ENCODE results near the gene KRTAP9-8.
"Not testable (repeated sequence)": the region's sequence is repeated elsewhere in the genome, so short reads cannot be mapped to it uniquely, and the experiment has no call there.

Gene KRTAP9-8

GRCh38 chr17:41237949-41238437 is at the start of gene KRTAP9-8:
TSS of gene KRTAP9-8 (plus strand) at chr17:41237999. CDS start at chr17:41238052, 53 bp downstream.
- H3K27ac ChIP-seq (ENCODE audit: low read depth, low read length); H3K4me1 ChIP-seq (ENCODE audit: control insufficient read depth, insufficient read depth, low read length); H3K9ac ChIP-seq (ENCODE audit: low read length); H3K36me3 ChIP-seq (ENCODE audit: control insufficient read depth, insufficient read depth, low read length); H3K4me3 ChIP-seq (ENCODE audit: low read length); H3K27me3 ChIP-seq (ENCODE audit: control insufficient read depth, insufficient read depth, low read length): not testable (repeated sequence)

GRCh38 chr17:41189837-41190318 is 47.9 kb upstream of the KRTAP9-8 start, which contains the start of gene KRTAP9-1:
TSS of gene KRTAP9-1 (plus strand) at chr17:41189887. CDS start at chr17:41189887, 0 bp downstream.
- not testable (repeated sequence) for H3K36me3 ChIP-seq (ENCODE audit: control insufficient read depth, insufficient read depth, low read length); H3K27ac ChIP-seq (ENCODE audit: low read depth, low read length); H3K9ac ChIP-seq (ENCODE audit: low read length); H3K4me3 ChIP-seq (ENCODE audit: low read length); H3K4me1 ChIP-seq (ENCODE audit: control insufficient read depth, insufficient read depth, low read length); H3K27me3 ChIP-seq (ENCODE audit: control insufficient read depth, insufficient read depth, low read length)

- Histone ChIP-seq H3K4me3 (ENCODE audit: low read length) (no peak overlapping the region), H3K4me1 (ENCODE audit: control insufficient read depth, insufficient read depth, low read length) (no peaks in the 10 kb centered on the region), H3K9ac (ENCODE audit: low read length) (no peak overlapping the region), H3K36me3 (ENCODE audit: control insufficient read depth, insufficient read depth, low read length) (no peaks in the 10 kb centered on the region), H3K27me3 (ENCODE audit: control insufficient read depth, insufficient read depth, low read length) (no peaks in the 10 kb centered on the region), H3K27ac (ENCODE audit: low read depth, low read length) (no peak overlapping the region)
Measured at GRCh38 chr17:41190328-41190727, 47.5 kb upstream of the KRTAP9-8 start.

- no peaks in the 10 kb centered on the region for H3K27me3 ChIP-seq (ENCODE audit: control insufficient read depth, insufficient read depth, low read length)
- H3K4me1 ChIP-seq (ENCODE audit: control insufficient read depth, insufficient read depth, low read length) = no peaks in the 10 kb centered on the region
Measured at GRCh38 chr17:41196068-41196467, 41.7 kb upstream of the KRTAP9-8 start.

GRCh38 chr17:41199421-41200078 is 38.2 kb upstream of the KRTAP9-8 start:
- no peaks in the 10 kb centered on the region for H3K4me1 ChIP-seq (ENCODE audit: control insufficient read depth, insufficient read depth, low read length)
- no peaks in the 10 kb centered on the region for H3K27me3 ChIP-seq (ENCODE audit: control insufficient read depth, insufficient read depth, low read length)
- no peak overlapping the region for H3K4me3 ChIP-seq (ENCODE audit: low read length)
- H3K27ac ChIP-seq (ENCODE audit: low read depth, low read length) = no peak overlapping the region
- H3K9ac ChIP-seq (ENCODE audit: low read length) = no peak overlapping the region
- no peaks in the 10 kb centered on the region for H3K36me3 ChIP-seq (ENCODE audit: control insufficient read depth, insufficient read depth, low read length)

More at GRCh38 chr17:41196068-41196467, 41.7 kb upstream of the KRTAP9-8 start:
- no peak overlapping the region for H3K27ac ChIP-seq (ENCODE audit: low read depth, low read length)
- no peak overlapping the region for H3K4me3 ChIP-seq (ENCODE audit: low read length)
- no peaks in the 10 kb centered on the region for H3K36me3 ChIP-seq (ENCODE audit: control insufficient read depth, insufficient read depth, low read length)
- H3K9ac ChIP-seq (ENCODE audit: low read length) = no peak overlapping the region

- Histone ChIP-seq H3K4me1 (ENCODE audit: control insufficient read depth, insufficient read depth, low read length) (no peaks in the 10 kb centered on the region), H3K27me3 (ENCODE audit: control insufficient read depth, insufficient read depth, low read length) (no peaks in the 10 kb centered on the region), H3K27ac (ENCODE audit: low read depth, low read length) (no peak overlapping the region), H3K4me3 (ENCODE audit: low read length) (no peak overlapping the region), H3K36me3 (ENCODE audit: control insufficient read depth, insufficient read depth, low read length) (no peaks in the 10 kb centered on the region), H3K9ac (ENCODE audit: low read length) (no peak overlapping the region)
Measured at GRCh38 chr17:41211845-41212466, 25.8 kb upstream of the KRTAP9-8 start.

- no peaks in the 10 kb centered on the region for H3K36me3 ChIP-seq (ENCODE audit: control insufficient read depth, insufficient read depth, low read length)
- no peaks in the 10 kb centered on the region for H3K4me1 ChIP-seq (ENCODE audit: control insufficient read depth, insufficient read depth, low read length)
- no peaks in the 10 kb centered on the region for H3K27me3 ChIP-seq (ENCODE audit: control insufficient read depth, insufficient read depth, low read length)
- no peak overlapping the region for H3K4me3 ChIP-seq (ENCODE audit: low read length)
- no peak overlapping the region for H3K9ac ChIP-seq (ENCODE audit: low read length)
- H3K27ac ChIP-seq (ENCODE audit: low read depth, low read length) = no peak overlapping the region
Measured at GRCh38 chr17:41212524-41213169, 25.2 kb upstream of the KRTAP9-8 start.

GRCh38 chr17:41215681-41216080 is 22.1 kb upstream of the KRTAP9-8 start:
- H3K4me3 ChIP-seq (ENCODE audit: low read length) = no peak overlapping the region
- H3K27ac ChIP-seq (ENCODE audit: low read depth, low read length) = no peak overlapping the region

GRCh38 chr17:41223821-41224220 is 14.0 kb upstream of the KRTAP9-8 start:
- H3K4me3 ChIP-seq (ENCODE audit: low read length) = no peak overlapping the region
- H3K27ac ChIP-seq (ENCODE audit: low read depth, low read length) = no peak overlapping the region
- no peaks in the 10 kb centered on the region for H3K36me3 ChIP-seq (ENCODE audit: control insufficient read depth, insufficient read depth, low read length)
- peaks cover 2% of the 10 kb centered on the region for H3K27me3 ChIP-seq (ENCODE audit: control insufficient read depth, insufficient read depth, low read length)
- H3K9ac ChIP-seq (ENCODE audit: low read length) = no peak overlapping the region
- H3K4me1 ChIP-seq (ENCODE audit: control insufficient read depth, insufficient read depth, low read length) = no peaks in the 10 kb centered on the region

More at GRCh38 chr17:41215681-41216080, 22.1 kb upstream of the KRTAP9-8 start:
- no peaks in the 10 kb centered on the region for H3K36me3 ChIP-seq (ENCODE audit: control insufficient read depth, insufficient read depth, low read length)
- H3K9ac ChIP-seq (ENCODE audit: low read length) = no peak overlapping the region
- H3K4me1 ChIP-seq (ENCODE audit: control insufficient read depth, insufficient read depth, low read length) = no peaks in the 10 kb centered on the region
- no peaks in the 10 kb centered on the region for H3K27me3 ChIP-seq (ENCODE audit: control insufficient read depth, insufficient read depth, low read length)

GRCh38 chr17:41226051-41226450 is 11.7 kb upstream of the KRTAP9-8 start:
- Histone ChIP-seq H3K4me3 (ENCODE audit: low read length) (no peak overlapping the region), H3K36me3 (ENCODE audit: control insufficient read depth, insufficient read depth, low read length) (no peaks in the 10 kb centered on the region), H3K27me3 (ENCODE audit: control insufficient read depth, insufficient read depth, low read length) (peaks cover 2% of the 10 kb centered on the region), H3K27ac (ENCODE audit: low read depth, low read length) (no peak overlapping the region), H3K4me1 (ENCODE audit: control insufficient read depth, insufficient read depth, low read length) (no peaks in the 10 kb centered on the region), H3K9ac (ENCODE audit: low read length) (no peak overlapping the region)

GRCh38 chr17:41226598-41227095 is 11.2 kb upstream of the KRTAP9-8 start, which contains the start of gene KRTAP9-2:
TSS of gene KRTAP9-2 (plus strand) at chr17:41226648. CDS start at chr17:41226655, 7 bp downstream.
- not testable (repeated sequence) for H3K9ac ChIP-seq (ENCODE audit: low read length); H3K4me1 ChIP-seq (ENCODE audit: control insufficient read depth, insufficient read depth, low read length); H3K4me3 ChIP-seq (ENCODE audit: low read length); H3K36me3 ChIP-seq (ENCODE audit: control insufficient read depth, insufficient read depth, low read length); H3K27ac ChIP-seq (ENCODE audit: low read depth, low read length); H3K27me3 ChIP-seq (ENCODE audit: control insufficient read depth, insufficient read depth, low read length)

GRCh38 chr17:41230094-41230493 is 7.7 kb upstream of the KRTAP9-8 start:
- Histone ChIP-seq H3K4me3 (ENCODE audit: low read length) (no peak overlapping the region), H3K27ac (ENCODE audit: low read depth, low read length) (no peak overlapping the region), H3K27me3 (ENCODE audit: control insufficient read depth, insufficient read depth, low read length) (peaks cover 2% of the 10 kb centered on the region), H3K36me3 (ENCODE audit: control insufficient read depth, insufficient read depth, low read length) (no peaks in the 10 kb centered on the region), H3K9ac (ENCODE audit: low read length) (no peak overlapping the region), H3K4me1 (ENCODE audit: control insufficient read depth, insufficient read depth, low read length) (no peaks in the 10 kb centered on the region)

All from rectal smooth muscle tissue (tissue), 1 donor.